ENCODE measurements around the gene MYO1D. TPM values are rescaled to one million over a fixed set of nuclear protein-coding genes. Genes with fewer than 3 reads are reported as not detected.

MYO1D gene
- total and polyA plus RNA-seq, 2 of the 13 experiments (the other 11 are each of a cell fraction or from before 2014, with no cell fraction given): 13.2 to 17.3 TPM

GRCh38 chr17:32877164-32877764 lies 340 bp upstream of the MYO1D start:
- BruUV-seq (replicated peaks): no TSS peak
- FAIRE-seq: no peak
- TF ChIP-seq SMAD3 (CRISPR knock-in tag; IDR thresholded peaks at IDR 0.05) (peak; percentile 16; the same call in 1 of the 2 replicates), NFKB2 (CRISPR knock-in tag; IDR thresholded peaks at IDR 0.05; ENCODE audit: borderline replicate concordance) (no peak), HNRNPH1 (optimal IDR thresholded peaks at IDR 0.05; ENCODE audit: low read depth, low read length) (no peak), MTA3 (CRISPR knock-in tag; IDR thresholded peaks at IDR 0.05) (no peak), ZNF17 (CRISPR knock-in tag; IDR thresholded peaks at IDR 0.05) (no peak), SNAPC4 (CRISPR knock-in tag; IDR thresholded peaks at IDR 0.05) (no peak), RFXAP (CRISPR knock-in tag; IDR thresholded peaks at IDR 0.05; ENCODE audit: borderline replicate concordance) (no peak), ZHX2 (IDR thresholded peaks at IDR 0.05; ENCODE audit: low read depth) (no peak), ZHX2 (CRISPR knock-in tag; IDR thresholded peaks at IDR 0.05; ENCODE audit: borderline replicate concordance) (no peak), ZNF569 (CRISPR knock-in tag; IDR thresholded peaks at IDR 0.05; ENCODE audit: borderline replicate concordance) (no peak)
- TF ChIP-seq, protein P1, sequence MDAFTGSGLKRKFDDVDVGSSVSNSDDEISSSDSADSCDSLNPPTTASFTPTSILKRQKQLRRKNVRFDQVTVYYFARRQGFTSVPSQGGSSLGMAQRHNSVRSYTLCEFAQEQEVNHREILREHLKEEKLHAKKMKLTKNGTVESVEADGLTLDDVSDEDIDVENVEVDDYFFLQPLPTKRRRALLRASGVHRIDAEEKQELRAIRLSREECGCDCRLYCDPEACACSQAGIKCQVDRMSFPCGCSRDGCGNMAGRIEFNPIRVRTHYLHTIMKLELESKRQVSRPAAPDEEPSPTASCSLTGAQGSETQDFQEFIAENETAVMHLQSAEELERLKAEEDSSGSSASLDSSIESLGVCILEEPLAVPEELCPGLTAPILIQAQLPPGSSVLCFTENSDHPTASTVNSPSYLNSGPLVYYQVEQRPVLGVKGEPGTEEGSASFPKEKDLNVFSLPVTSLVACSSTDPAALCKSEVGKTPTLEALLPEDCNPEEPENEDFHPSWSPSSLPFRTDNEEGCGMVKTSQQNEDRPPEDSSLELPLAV (CRISPR knock-in tag; conservative IDR thresholded peaks at IDR 0.05; ENCODE audit: low read depth): no peak

More at GRCh38 chr17:32877164-32877764, 340 bp upstream of the MYO1D start:
- Histone ChIP-seq H3K79me2 (ENCODE audit: insufficient read depth, low read length) (peaks cover 7% of the 10 kb centered on the region), H3K4me3 (replicated peaks in 1 of 3; ENCODE audit: insufficient read depth in 1 of 3, low read depth in 2 of 3, low read length in 3 of 3) (peak overlapping the region; percentile 78 to 92 (median 87)), H3K4me1 (ENCODE audit: insufficient read depth, low read length) (peaks cover 50% of the 10 kb centered on the region), H3K9ac (ENCODE audit: insufficient read depth, low read depth, low read length) (peak overlapping the region; percentile 67), H2AFZ (ENCODE audit: low read length) (peak overlapping the region; percentile 100), H3K27me3 (ENCODE audit: control insufficient read depth in 1 of 2, insufficient read depth in 2 of 2, low read length in 2 of 2) (no peaks in the 10 kb centered on the region), H3K9me3 (ENCODE audit: low read length) (no peaks in the 10 kb centered on the region), H3K36me3 (replicated peaks in 1 of 2; ENCODE audit: control insufficient read depth in 1 of 2, insufficient read depth in 2 of 2, low read length in 2 of 2) (no peaks in the 10 kb centered on the region), H3K27ac (ENCODE audit: extremely low read length, insufficient read depth, low read length) (peak overlapping the region; percentile 63), H3K4me2 (ENCODE audit: low read depth, low read length) (peak overlapping the region; percentile 98), H4K20me1 (ENCODE audit: insufficient read depth, low read length) (no peaks in the 10 kb centered on the region)
- intact Hi-C loops (cut with micrococcal nuclease; ENCODE audit: unreplicated experiment): loop anchor here (1.0 to 2.0 kb wide), 3 partner anchors 34 to 94 kb away; no protein-coding TSS in a partner anchor
- DNase-seq (ENCODE audit: low spot score) (peak; percentile 70), ATAC-seq (peak; percentile 93)
- 4% methylated on average over 12 of the region's 44 CpGs for WGBS (ENCODE audit: low lambda C conversion rate)
- CTCF ChIA-PET (ENCODE audit: low intra/inter-chr PET ratio, low total read pairs): interaction anchor here (1.4 to 4.0 kb wide), 3 partner anchors 33 to 93 kb away, joined by 5 to 55 read pairs (median 7); no protein-coding TSS in a partner anchor
- in situ Hi-C loops (cut with HindIII; ENCODE audit: extremely low pct_ligation_motif_present, low pct_unique_long_range_greater_than_20kb): loop anchor here (5.0 kb wide), 1 partner anchor 95 kb away; no protein-coding TSS in a partner anchor
- POLR2A ChIA-PET: interaction anchor here (1.3 kb wide), 2 partner anchors 66 to 83 kb away, joined by 3 to 4 read pairs; no protein-coding TSS in a partner anchor

Data from HepG2 (cell line).